Measurements from ENCODE around the gene ARHGEF7.

The ARHGEF7 gene

GRCh38 chr13:111175935-111176334, 60.8 kb downstream of the ARHGEF7 start:
- TF ChIP-seq, protein P1, sequence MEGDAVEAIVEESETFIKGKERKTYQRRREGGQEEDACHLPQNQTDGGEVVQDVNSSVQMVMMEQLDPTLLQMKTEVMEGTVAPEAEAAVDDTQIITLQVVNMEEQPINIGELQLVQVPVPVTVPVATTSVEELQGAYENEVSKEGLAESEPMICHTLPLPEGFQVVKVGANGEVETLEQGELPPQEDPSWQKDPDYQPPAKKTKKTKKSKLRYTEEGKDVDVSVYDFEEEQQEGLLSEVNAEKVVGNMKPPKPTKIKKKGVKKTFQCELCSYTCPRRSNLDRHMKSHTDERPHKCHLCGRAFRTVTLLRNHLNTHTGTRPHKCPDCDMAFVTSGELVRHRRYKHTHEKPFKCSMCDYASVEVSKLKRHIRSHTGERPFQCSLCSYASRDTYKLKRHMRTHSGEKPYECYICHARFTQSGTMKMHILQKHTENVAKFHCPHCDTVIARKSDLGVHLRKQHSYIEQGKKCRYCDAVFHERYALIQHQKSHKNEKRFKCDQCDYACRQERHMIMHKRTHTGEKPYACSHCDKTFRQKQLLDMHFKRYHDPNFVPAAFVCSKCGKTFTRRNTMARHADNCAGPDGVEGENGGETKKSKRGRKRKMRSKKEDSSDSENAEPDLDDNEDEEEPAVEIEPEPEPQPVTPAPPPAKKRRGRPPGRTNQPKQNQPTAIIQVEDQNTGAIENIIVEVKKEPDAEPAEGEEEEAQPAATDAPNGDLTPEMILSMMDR (IDR thresholded peaks at IDR 0.05), result no peak

DNA sequence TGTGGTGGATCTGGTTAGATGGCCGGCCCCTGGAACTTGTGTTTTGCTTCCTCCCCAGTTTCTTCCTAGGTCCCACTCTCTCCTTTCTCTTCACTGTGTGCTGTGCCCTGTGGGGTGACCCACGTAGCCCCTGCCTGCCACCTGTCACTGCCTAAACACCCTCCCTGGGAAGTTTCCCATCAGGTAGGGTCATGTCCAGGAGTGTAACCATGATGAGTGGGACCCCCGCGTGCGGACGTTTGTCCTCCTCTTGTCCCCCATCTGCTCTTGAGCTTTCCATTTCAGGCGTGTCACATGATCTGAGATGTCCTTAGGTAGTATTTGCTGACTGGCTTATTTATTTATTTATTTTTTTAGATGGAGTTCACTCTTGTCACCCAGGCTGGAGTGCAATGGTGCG, 61.3 kb downstream of the ARHGEF7 start:
- TF ChIP-seq, protein P1 (IDR thresholded peaks at IDR 0.05), result no peak

- TF ChIP-seq, protein P1 (IDR thresholded peaks at IDR 0.05), result no peak
Measured at GRCh38 chr13:111177081-111177711, 62.1 kb downstream of the ARHGEF7 start.

DNA sequence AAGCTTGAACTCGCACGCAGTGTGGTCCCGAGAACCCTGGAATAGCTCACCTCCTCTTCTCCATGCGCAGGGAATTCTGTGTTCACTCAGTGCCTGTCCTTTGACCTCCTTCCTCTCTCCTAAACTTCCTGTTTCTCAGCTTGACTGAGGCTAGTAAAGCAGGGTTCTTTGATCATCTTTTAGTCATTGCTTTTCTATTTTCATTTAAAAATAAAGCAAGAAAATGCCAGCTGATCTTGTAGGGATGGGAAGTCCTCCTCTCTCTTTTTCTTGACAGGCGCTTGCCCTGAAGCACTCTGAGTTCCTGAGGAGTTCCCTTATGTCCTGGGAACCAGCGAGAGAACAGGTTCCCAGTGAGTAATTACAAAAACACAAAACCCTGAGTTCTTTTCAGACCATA, 62.8 kb downstream of the ARHGEF7 start:
- TF ChIP-seq, protein P1 (IDR thresholded peaks at IDR 0.05), result no peak

DNA sequence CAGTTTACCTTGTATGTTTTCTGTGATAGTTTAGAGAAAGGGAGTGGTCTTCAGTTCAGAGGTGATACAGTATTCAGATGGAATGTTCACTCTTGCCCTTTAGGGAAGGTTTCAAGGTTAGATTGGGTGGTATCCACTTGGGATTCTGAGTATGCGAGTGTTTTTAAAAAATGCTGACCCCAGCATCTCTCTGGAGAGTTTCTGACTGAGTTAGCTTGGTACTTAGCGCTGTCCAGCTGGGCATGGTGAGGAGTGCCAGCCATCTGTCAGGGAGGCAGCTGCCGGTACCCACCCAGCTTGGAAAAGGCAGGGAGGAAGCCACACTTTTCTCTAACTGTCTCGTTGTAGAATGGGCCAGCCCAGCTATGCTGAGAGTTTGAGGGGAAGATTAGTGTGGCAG, 63.3 kb downstream of the ARHGEF7 start:
- TF ChIP-seq, protein P1 (IDR thresholded peaks at IDR 0.05), result no peak

DNA sequence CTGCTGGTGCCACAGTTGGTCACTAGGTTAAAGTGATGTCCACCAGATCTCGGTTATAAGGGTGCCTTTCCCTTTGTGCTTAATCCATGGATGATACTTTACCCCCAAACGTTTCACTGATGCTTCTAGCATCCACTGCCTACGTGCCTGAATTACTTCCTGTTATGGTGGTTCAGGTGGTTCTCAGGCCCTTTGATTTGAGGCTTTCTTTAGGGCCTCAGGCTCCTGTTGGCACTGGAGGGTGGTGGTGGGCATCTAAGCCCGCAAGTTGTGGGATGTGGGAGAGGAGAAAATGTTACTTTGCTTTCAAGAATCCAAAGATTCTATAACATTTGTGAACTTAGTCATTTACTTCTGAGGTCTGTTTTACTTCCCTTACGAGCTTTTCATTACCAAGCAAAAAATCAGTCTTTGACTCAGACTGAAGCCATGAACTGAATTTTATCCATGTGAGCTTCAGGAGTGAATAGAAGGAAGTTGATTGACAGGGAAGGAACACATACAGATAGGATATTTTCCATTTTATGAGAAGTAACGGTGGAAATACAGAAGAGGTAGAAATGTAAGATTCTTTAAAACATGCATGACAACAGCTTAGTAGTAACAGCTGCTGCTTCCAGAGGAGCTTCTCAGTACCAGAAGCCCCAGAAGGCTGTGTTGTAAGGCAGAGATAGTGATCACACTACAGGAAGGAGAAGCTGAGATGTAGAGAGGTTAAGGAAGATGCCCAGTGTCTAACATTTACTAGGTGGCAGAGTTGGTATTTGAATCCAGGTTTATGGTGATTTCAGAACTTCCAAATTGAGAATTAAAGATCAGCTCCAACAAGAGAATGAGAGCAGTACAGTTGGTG, 65.0 kb downstream of the ARHGEF7 start:
- TF ChIP-seq, protein P1 (IDR thresholded peaks at IDR 0.05), result no peak

- TF ChIP-seq, protein P1 (IDR thresholded peaks at IDR 0.05), result no peak
Measured at GRCh38 chr13:111181977-111182376, 66.9 kb downstream of the ARHGEF7 start.
